Smooth muscle cell (in vitro differentiated cells): ENCODE data around the gene TTC13. TPM values are rescaled to one million over a fixed set of nuclear protein-coding genes. Genes with fewer than 3 reads are reported as not detected.

Experiments
- DNase-seq: peaks from one replicate; lab custom pipeline; 2025; ENCODE audit not compliant: unreplicated experiment; lab: John Stamatoyannopoulos, UW
- H2AFZ ChIP-seq: fragments of 200-600 bp; sonication (generic); 2 replicates; pipeline ENCODE4 v1.6.0; 2016; ENCODE audit warnings: antibody characterized with exemption, low read depth, mild to moderate bottlenecking
- H3F3A ChIP-seq: fragments of 200-600 bp; sonication (generic); 2 replicates; pipeline ENCODE4 v1.6.0; 2017; ENCODE audit warnings: antibody characterized with exemption, low read depth
- H3K27ac ChIP-seq: fragments of 200-600 bp; sonication (generic); 2 replicates; pipeline ENCODE4 v1.5.1; 2016; ENCODE audit warnings: low read depth, mild to moderate bottlenecking
- H3K27me3 ChIP-seq: fragments of 200-600 bp; sonication (generic); 2 replicates; pipeline ENCODE4 v1.6.1; 2016; ENCODE audit warnings: low read depth, mild to moderate bottlenecking
- H3K36me3 ChIP-seq: fragments of 200-600 bp; sonication (generic); 2 replicates; pipeline ENCODE4 v1.5.1; 2016; ENCODE audit warnings: low read depth
- H3K4me1 ChIP-seq: fragments of 200-600 bp; sonication (generic); 2 replicates; pipeline ENCODE4 v1.5.1; 2016; ENCODE audit warnings: low read depth
- H3K4me2 ChIP-seq: fragments of 200-600 bp; sonication (generic); 2 replicates; pipeline ENCODE4 v1.6.0; 2016; ENCODE audit warnings: mild to moderate bottlenecking
- H3K4me3 ChIP-seq: fragments of 200-600 bp; sonication (generic); 2 replicates; pipeline ENCODE4 v1.5.1; 2016; ENCODE audit warnings: mild to moderate bottlenecking
- H3K79me2 ChIP-seq: fragments of 200-600 bp; sonication (generic); 2 replicates; pipeline ENCODE4 v1.6.0; 2016; ENCODE audit warnings: low read depth, mild to moderate bottlenecking
- H3K9ac ChIP-seq: fragments of 200-600 bp; sonication (generic); 2 replicates; pipeline ENCODE4 v1.6.0; 2016; ENCODE audit warnings: low read depth
- H3K9me3 ChIP-seq: fragments of 200-600 bp; sonication (generic); replicated peaks from 2 replicates; pipeline ENCODE4 v1.5.1; 2016; ENCODE audit warnings: low read depth
- H4K20me1 ChIP-seq: fragments of 200-600 bp; sonication (generic); 2 replicates; pipeline ENCODE4 v1.6.0; 2016; ENCODE audit warnings: low read depth
- CTCF ChIP-seq: fragments of 200-600 bp; sonication (generic); IDR thresholded peaks from 2 replicates; pipeline ENCODE4 v1.5.1; 2017; ENCODE audit warnings: borderline replicate concordance, mild to moderate bottlenecking, antibody characterized with exemption; ENCODE audit not compliant: insufficient read depth, poor library complexity, severe bottlenecking
- WGBS: methylation state at CpG from one replicate; pipeline ENCODE4 v1.1.7; 2016; ENCODE audit warnings: low lambda C conversion rate; 5-methylcytosine and 5-hydroxymethylcytosine counted together
- polyA plus RNA-seq: library from polyadenylated mRNA; unstranded; fragments of >200 nt; fragmentation: Nextera tagmentation; extraction: Ambion mirVana; gene quantifications from 2 replicates; pipeline ENCODE4 v1.2.1, GENCODE V29; 2016
- total RNA-seq: library from RNA; depleted of rRNA; stranded (reverse); fragments of >200 nt; gene quantifications from 2 replicates; pipeline ENCODE4 v1.2.3, GENCODE V29; 2014

Gene TTC13
- total and polyA plus RNA-seq, 2 experiments from 2014 or later: 5.6 to 9.1 TPM

DNA sequence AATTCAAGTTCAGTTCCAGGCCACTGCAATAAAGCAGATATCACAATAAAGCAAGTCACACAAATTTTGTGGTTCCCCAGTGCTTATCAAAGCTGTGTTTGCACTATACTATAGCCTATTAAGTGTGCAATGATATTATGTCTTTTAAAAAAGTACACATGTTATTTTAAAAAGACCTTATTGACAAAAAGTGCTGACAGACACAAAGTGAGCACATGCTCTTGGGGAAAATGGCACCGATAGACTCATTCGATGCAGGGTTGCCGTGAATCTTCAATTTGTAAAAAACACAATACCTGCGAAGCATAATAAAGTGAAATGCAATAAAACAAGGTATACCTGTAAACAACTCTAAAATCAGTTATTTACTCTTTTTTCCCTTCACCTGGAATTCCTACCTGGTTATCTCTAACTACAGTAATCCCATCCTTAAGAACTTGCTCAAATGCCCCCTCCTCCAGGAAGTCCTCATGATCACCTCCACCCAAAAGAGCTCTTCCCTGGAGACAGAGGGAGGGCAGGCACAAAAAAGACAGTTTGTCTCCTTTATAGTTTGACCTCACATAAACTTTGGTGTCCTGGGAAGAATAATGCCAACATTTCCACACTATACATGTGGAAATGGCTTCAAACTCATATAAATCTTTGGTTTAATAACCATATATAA is 100.6 kb downstream of the TTC13 start:
- Histone ChIP-seq H3K79me2 (no peaks in the 10 kb centered on the region), H3K9ac (no peak overlapping the region), H3K27me3 (no peaks in the 10 kb centered on the region), H3K9me3 (no peaks in the 10 kb centered on the region), H3K27ac (no peak overlapping the region), H3F3A (no peaks in the 10 kb centered on the region), H3K4me2 (no peak overlapping the region), H2AFZ (no peak overlapping the region), H3K36me3 (no peaks in the 10 kb centered on the region), H3K4me3 (no peak overlapping the region), H3K4me1 (peaks cover 9% of the 10 kb centered on the region), H4K20me1 (no peaks in the 10 kb centered on the region)
- WGBS: 96% methylated on average over 4 of the region's 4 CpGs
- DNase-seq: no peak
- no peak for TF ChIP-seq CTCF

- Histone ChIP-seq H3K4me2 (no peak overlapping the region), H3K36me3 (no peaks in the 10 kb centered on the region), H3F3A (no peaks in the 10 kb centered on the region), H3K4me1 (peaks cover 9% of the 10 kb centered on the region), H2AFZ (no peak overlapping the region), H3K9me3 (no peaks in the 10 kb centered on the region), H3K27me3 (no peaks in the 10 kb centered on the region), H4K20me1 (no peaks in the 10 kb centered on the region), H3K27ac (no peak overlapping the region), H3K4me3 (no peak overlapping the region), H3K9ac (no peak overlapping the region), H3K79me2 (no peaks in the 10 kb centered on the region)
- 60% methylated on average over 14 of the region's 14 CpGs for WGBS
- TF ChIP-seq CTCF: no peak
- no peak for DNase-seq
These were observed 101.3 kb downstream of the TTC13 start for GRCh38 chr1:230877146-230877923.

DNA sequence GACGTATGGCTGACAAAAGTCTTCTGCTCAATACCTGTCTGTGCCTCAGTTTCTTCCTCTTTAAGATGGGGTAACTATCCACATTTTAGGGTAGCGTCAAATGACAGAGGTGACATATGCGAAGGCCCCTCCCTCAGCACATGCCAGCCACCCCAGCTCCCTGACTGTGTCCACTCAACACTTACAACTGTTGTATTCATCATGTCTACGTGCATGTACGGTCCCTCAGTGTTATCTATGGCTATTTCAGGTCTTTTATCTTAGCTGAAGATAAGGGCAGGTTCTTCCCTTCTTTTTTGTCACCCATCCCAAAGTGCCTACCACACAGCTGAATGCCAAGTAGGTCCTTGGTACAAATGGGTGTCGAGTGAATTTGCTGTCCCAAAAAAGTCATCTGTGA is 102.0 kb downstream of the TTC13 start:
- H2AFZ ChIP-seq: no peak overlapping the region
- H3K79me2 ChIP-seq: no peaks in the 10 kb centered on the region
- H3K27me3 ChIP-seq: no peaks in the 10 kb centered on the region
- no peaks in the 10 kb centered on the region for H4K20me1 ChIP-seq
- H3K4me3 ChIP-seq: no peak overlapping the region
- H3K4me2 ChIP-seq: no peak overlapping the region
- no peak for TF ChIP-seq CTCF
- no peaks in the 10 kb centered on the region for H3F3A ChIP-seq
- no peak for DNase-seq
- WGBS: 75% methylated on average over 6 of the region's 6 CpGs
- H3K36me3 ChIP-seq: no peaks in the 10 kb centered on the region
- no peak overlapping the region for H3K9ac ChIP-seq
- no peak overlapping the region for H3K27ac ChIP-seq
- H3K9me3 ChIP-seq: no peaks in the 10 kb centered on the region
- peaks cover 9% of the 10 kb centered on the region for H3K4me1 ChIP-seq
